GM12878 (cell line): ENCODE measurements around the gene EHBP1. TPM values are rescaled to one million over a fixed set of nuclear protein-coding genes. Genes with fewer than 3 reads are reported as not detected.

Source experiments
- ATAC-seq: fragments of 200-7000 bp; cut with Tn5 transposase; 3 replicates; pipeline ENCODE4 v1.9.1; 2020; ENCODE audit warnings: mild to moderate bottlenecking, moderate library complexity
- BruUV-seq: library from RNA; stranded (reverse); fragments of 400-500 nt; replicated peaks from 2 replicates; lab custom pipeline; 2021; lab: Mats Ljungman, UMichigan
- CTCF ChIA-PET: fragments of 300-600 bp; sonication (Branson Sonifier 250); formaldehyde crosslinking; extraction: SDS; loops from one replicate; lab custom pipeline; 2021; ENCODE audit warnings: inconsistent platforms; lab: Yijun Ruan, JAX
- POLR2A ChIA-PET: fragments of 350-600 bp; formaldehyde crosslinking; extraction: SDS; loops from one replicate; lab custom pipeline; 2021; ENCODE audit warnings: inconsistent platforms; lab: Charles Lee
- RAD21 ChIA-PET: fragments of 300-600 bp; sonication (Branson Sonifier 250); formaldehyde crosslinking; loops from one replicate; lab custom pipeline; 2023; ENCODE audit warnings: antibody characterized with exemption; ENCODE audit not compliant: unreplicated experiment; lab: Charles Lee
- SMC1A ChIA-PET: fragments of 300-600 bp; sonication (Branson Sonifier 250); formaldehyde crosslinking; loops from one replicate; lab custom pipeline; 2023; ENCODE audit not compliant: unreplicated experiment, uncharacterized antibody; lab: Charles Lee
- DNase-seq: peaks from one replicate; pipeline ENCODE4 v3.0.0-alpha.2; 2011; ENCODE audit warnings: low read depth, low spot score
- FAIRE-seq: peaks from 3 replicates; lab custom pipeline; 2011; peaks lifted over from hg19 to GRCh38; lab: Jason Lieb, UNC
- H2AFZ ChIP-seq: 2 replicates; pipeline ENCODE4 v1.6.0; 2011; ENCODE audit warnings: low read depth, low read length, control low read depth; ENCODE audit not compliant: control insufficient read depth
- H3K27ac ChIP-seq: 2 replicates; pipeline ENCODE4 v1.5.1; 2011; ENCODE audit warnings: control low read depth; ENCODE audit not compliant: control insufficient read depth, insufficient read depth
- H3K27me3 ChIP-seq, 2 experiments: replicated peaks in 1 of 2; 2 replicates each; pipeline versions ENCODE4 v1.6.0 to v1.6.1; 2011; ENCODE audit warnings: low read length in 1 of 2; ENCODE audit not compliant: control insufficient read depth in 2 of 2, insufficient read depth in 2 of 2
- H3K36me3 ChIP-seq, 2 experiments: 2 replicates each; pipeline ENCODE4 v1.5.1; 2011; ENCODE audit warnings: low read length in 1 of 2; ENCODE audit not compliant: control insufficient read depth in 2 of 2, insufficient read depth in 2 of 2
- H3K4me1 ChIP-seq: 2 replicates; pipeline ENCODE4 v1.6.1; 2011; ENCODE audit warnings: mild to moderate bottlenecking, low read length, moderate library complexity, mixed read lengths; ENCODE audit not compliant: control insufficient read depth, insufficient read depth
- H3K4me2 ChIP-seq: 2 replicates; pipeline ENCODE4 v1.6.0; 2011; ENCODE audit warnings: control low read depth; ENCODE audit not compliant: control insufficient read depth, insufficient read depth
- H3K4me3 ChIP-seq: fragments of 200-600 bp; sonication (generic); 2 replicates; pipeline ENCODE4 v1.5.1; 2016
- H3K79me2 ChIP-seq: 2 replicates; pipeline ENCODE4 v1.6.0; 2011; ENCODE audit warnings: low read length; ENCODE audit not compliant: control insufficient read depth, insufficient read depth
- H3K9ac ChIP-seq: 2 replicates; pipeline ENCODE4 v1.8.0; 2011; ENCODE audit warnings: low read length, control low read depth, mixed read lengths; ENCODE audit not compliant: control insufficient read depth, insufficient read depth
- H3K9me3 ChIP-seq: replicated peaks from 3 replicates; pipeline ENCODE4 v1.5.1; 2011; ENCODE audit warnings: mild to moderate bottlenecking, low read length; ENCODE audit not compliant: control insufficient read depth, insufficient read depth
- H4K20me1 ChIP-seq: 2 replicates; pipeline ENCODE4 v1.6.0; 2011; ENCODE audit not compliant: control insufficient read depth, insufficient read depth
- BCL11A ChIP-seq: IDR thresholded peaks from 2 replicates; pipeline ENCODE4 v1.6.1; 2011; ENCODE audit warnings: low read depth, low read length
- BMI1 ChIP-seq: fragments of 450-650 bp; IDR thresholded peaks from 2 replicates; pipeline ENCODE4 v1.6.1; 2016; ENCODE audit warnings: mild to moderate bottlenecking, moderate library complexity, borderline replicate concordance
- JUNB ChIP-seq: IDR thresholded peaks from 2 replicates; pipeline ENCODE4 v1.6.1; 2016; ENCODE audit warnings: antibody characterized with exemption, mild to moderate bottlenecking
- JUND ChIP-seq: IDR thresholded peaks from 2 replicates; pipeline ENCODE4 v1.6.1; 2012; ENCODE audit warnings: low read depth, mild to moderate bottlenecking, low read length, improper control_type of control experiment, moderate library complexity
- NKRF ChIP-seq: fragments of 450-650 bp; conservative IDR thresholded peaks from 2 replicates; pipeline ENCODE4 v1.6.1; 2017; ENCODE audit warnings: mild to moderate bottlenecking, moderate library complexity
- NRF1 ChIP-seq: conservative IDR thresholded peaks from 2 replicates; pipeline ENCODE4 v1.6.1; 2011; ENCODE audit warnings: mild to moderate bottlenecking, low read depth, low read length, improper control_type of control experiment
- RCOR1 ChIP-seq: conservative IDR thresholded peaks from 2 replicates; pipeline ENCODE4 v1.6.1; 2012; ENCODE audit warnings: low read depth, low read length, improper control_type of control experiment
- SIX5 ChIP-seq: IDR thresholded peaks from 2 replicates; pipeline ENCODE4 v1.6.1; 2011; ENCODE audit warnings: mild to moderate bottlenecking, low read depth, low read length, moderate library complexity; ENCODE audit not compliant: severe bottlenecking
- STAT3 ChIP-seq: IDR thresholded peaks from 2 replicates; pipeline ENCODE4 v1.6.1; 2011; ENCODE audit warnings: low read depth, low read length, improper control_type of control experiment
- USF2 ChIP-seq: IDR thresholded peaks from 2 replicates; pipeline ENCODE4 v1.6.1; 2011; ENCODE audit warnings: low read depth, low read length, improper control_type of control experiment, borderline replicate concordance
- ZBTB4 ChIP-seq: fragments of 450-650 bp; formaldehyde crosslinking; IDR thresholded peaks from 2 replicates; pipeline ENCODE4 v1.4.0; 2022; ENCODE audit warnings: mild to moderate bottlenecking, moderate library complexity
- WGBS: methylation state at CpG from one replicate; pipeline ENCODE4 v1.1.6; 2016; ENCODE audit warnings: low lambda C conversion rate; ENCODE audit not compliant: insufficient replicate concordance, insufficient coverage; ENCODE audit errors: missing lambda C conversion rate; 5-methylcytosine and 5-hydroxymethylcytosine counted together
- in situ Hi-C: fragments of 300-500 bp; cut with MboI; formaldehyde crosslinking; loops from 9 replicates; pipeline ENCODE4 v1.14.3; 2018; ENCODE audit warnings: mixed read lengths
- intact Hi-C: fragments of 100-400 bp; cut with micrococcal nuclease; formaldehyde crosslinking; loops from one replicate; pipeline ENCODE4 v1.14.2; 2022; ENCODE audit not compliant: unreplicated experiment
- polyA plus RNA-seq, 11 experiments: library from polyadenylated mRNA; depleted of rRNA in 4 of 11; unstranded in 6 of 11; stranded (reverse) in 5 of 11; fragments of >200 nt; fragmentation: Nextera tagmentation in 4 of 11; fragmentation: Illumina TruSeq in 1 of 11; extraction: Ambion mirVana in 4 of 11; extraction: Trizol in 1 of 11; gene quantifications; 1 replicate in 1 of 11; 2 replicates in 10 of 11; pipeline versions ENCODE4 v1.2.1 to v1.2.3, GENCODE V29; 2011 to 2016; ENCODE audit warnings: inconsistent platforms in 2 of 11, missing spikeins in 2 of 11, low read depth in 1 of 11
- total RNA-seq, 4 experiments: library from RNA; depleted of rRNA in 3 of 4; stranded (reverse); fragments of >200 nt in 3 of 4; fragmentation: Illumina TruSeq in 1 of 4; extraction: Trizol in 1 of 4; gene quantifications; 2 replicates each; pipeline versions ENCODE4 v1.2.1 to v1.2.3, GENCODE V29; 2013 to 2021

EHBP1 gene
- total and polyA plus RNA-seq, 10 of the 15 experiments (the other 5 are each of a cell fraction or from before 2014, with no cell fraction given), result 5.7 to 26.1 (median 13.6) TPM

- no TSS peak for BruUV-seq
- RAD21 ChIA-PET, result interaction anchor here (1.1 to 1.4 kb wide), 2 partner anchors 106 to 226 kb away, joined by 3 to 5 read pairs; no protein-coding TSS in a partner anchor
- Histone ChIP-seq H3K27ac (no peak overlapping the region), H3K9me3 (no peaks in the 10 kb centered on the region), H4K20me1 (no peaks in the 10 kb centered on the region), H3K79me2 (no peaks in the 10 kb centered on the region), H3K4me2 (no peak overlapping the region), H3K4me3 (no peak overlapping the region), H3K36me3 (no peaks in the 10 kb centered on the region), H3K27me3 (no peaks in the 10 kb centered on the region), H2AFZ (no peak overlapping the region), H3K4me1 (no peaks in the 10 kb centered on the region), H3K9ac (no peak overlapping the region)
- CTCF ChIA-PET, result interaction anchor here (0.9 to 2.0 kb wide), 4 partner anchors 11 to 237 kb away, joined by 3 to 7 read pairs (median 4); no protein-coding TSS in a partner anchor
- WGBS, result 100% methylated on average over 1 of the region's 1 CpG
- no peak for ATAC-seq
- POLR2A ChIA-PET, result interaction anchor here (1.3 kb wide), 1 partner anchor 13 kb away, joined by 4 read pairs; no protein-coding TSS in a partner anchor
- DNase-seq, result no peak
- no peak for FAIRE-seq
- SMC1A ChIA-PET, result interaction anchor here (1.1 to 2.2 kb wide), 4 partner anchors 10 to 225 kb away, joined by 4 to 8 read pairs (median 5); no protein-coding TSS in a partner anchor
- in situ Hi-C loops, result no loop called here
- intact Hi-C loops, result no loop called here
- no peak for TF ChIP-seq BCL11A
- no peak for TF ChIP-seq NKRF
- TF ChIP-seq ZBTB4 (CRISPR knock-in tag), result no peak
- no peak for TF ChIP-seq BMI1
- no peak for TF ChIP-seq JUND
- no peak for TF ChIP-seq STAT3
- TF ChIP-seq USF2, result no peak
- no peak for TF ChIP-seq SIX5
- TF ChIP-seq RCOR1, result no peak
- TF ChIP-seq NRF1, result no peak
- no peak for TF ChIP-seq JUNB
These were observed 307.0 kb downstream of the EHBP1 start for GRCh38 chr2:63012541-63012940.
